B cell (primary cell): Measurements from ENCODE around the gene DPRX. TPM values are rescaled to one million over a fixed set of nuclear protein-coding genes. Genes with fewer than 3 reads are reported as not detected.

Experiments
- ATAC-seq: fragments of 200-7000 bp; cut with Tn5 transposase; one replicate; pipeline ENCODE4 v1.10.0; 2021; ENCODE audit warnings: low read depth, mild to moderate bottlenecking, moderate number of reproducible peaks, moderate library complexity
- CTCF ChIA-PET: fragments of 350-600 bp; sonication (Branson Sonifier 250); formaldehyde crosslinking; loops from one replicate; lab custom pipeline; 2021; ENCODE audit warnings: antibody characterized with exemption, inconsistent platforms; lab: Charles Lee
- POLR2A ChIA-PET: fragments of 350-600 bp; sonication (Branson Sonifier 250); formaldehyde crosslinking; loops from one replicate; lab custom pipeline; 2021; ENCODE audit warnings: antibody characterized with exemption; lab: Charles Lee
- DNase-seq: peaks from one replicate; pipeline ENCODE4 v3.0.0; 2013
- H2AFZ ChIP-seq: 2 replicates; pipeline ENCODE4 v1.6.1; 2012; ENCODE audit warnings: mild to moderate bottlenecking, low read depth, low read length; ENCODE audit not compliant: insufficient read depth, poor library complexity, severe bottlenecking
- H3K27ac ChIP-seq, 2 donors: 1 replicate in 1 of 2; 2 replicates in 1 of 2; pipeline ENCODE4 v1.5.1; 2012 to 2013; ENCODE audit warnings: low read length in 2 of 2, mild to moderate bottlenecking in 2 of 2, moderate library complexity in 1 of 2
- H3K27me3 ChIP-seq, 4 experiments: fragments of 200-600 bp in 1 of 4; sonication (generic) in 1 of 4; replicated peaks in 1 of 4; 1 replicate in 2 of 4; 2 replicates in 2 of 4; pipeline versions ENCODE4 v1.6.1 to v1.7.0; 2013 to 2016; ENCODE audit warnings: low read length in 3 of 4, mild to moderate bottlenecking in 2 of 4, mixed read lengths in 1 of 4, moderate library complexity in 1 of 4; ENCODE audit not compliant: insufficient read depth in 4 of 4, control insufficient read depth in 3 of 4; ENCODE audit errors: control extremely low read depth in 1 of 4
- H3K36me3 ChIP-seq, 2 experiments: replicated peaks in 1 of 2; 1 replicate in 1 of 2; 2 replicates in 1 of 2; pipeline versions ENCODE4 v1.6.1 to v1.7.1; 2013; ENCODE audit warnings: low read length in 1 of 2; ENCODE audit not compliant: insufficient read depth in 2 of 2, control insufficient read depth in 1 of 2; ENCODE audit errors: control extremely low read depth in 1 of 2, extremely low read depth in 1 of 2
- H3K4me1 ChIP-seq, 2 donors: fragments of 200-600 bp in 1 of 2; sonication (generic) in 1 of 2; 1 replicate in 1 of 2; 2 replicates in 1 of 2; pipeline versions ENCODE4 v1.5.1 to v1.6.1; 2013 to 2017; ENCODE audit warnings: low read length in 2 of 2; ENCODE audit not compliant: control insufficient read depth in 2 of 2, insufficient read depth in 2 of 2
- H3K4me2 ChIP-seq: replicated peaks from 2 replicates; pipeline ENCODE3; 2012; ENCODE audit warnings: mild to moderate bottlenecking, low read depth, low read length; ENCODE audit not compliant: poor library complexity, severe bottlenecking
- H3K4me3 ChIP-seq, 5 experiments: fragments of 200-600 bp in 1 of 5; sonication (generic) in 1 of 5; 1 replicate in 3 of 5; 2 replicates in 2 of 5; pipeline versions ENCODE4 v1.5.1 to v1.7.0; 2011 to 2016; ENCODE audit warnings: low read length in 4 of 5, mild to moderate bottlenecking in 4 of 5, low read depth in 2 of 5, control low read depth in 1 of 5, moderate library complexity in 1 of 5; ENCODE audit not compliant: insufficient read depth in 1 of 5; ENCODE audit errors: control extremely low read depth in 1 of 5, extremely low read depth in 1 of 5
- H3K79me2 ChIP-seq: fragments of 200-600 bp; sonication (generic); one replicate; pipeline ENCODE4 v1.6.0; 2016; ENCODE audit warnings: low read length; ENCODE audit not compliant: control insufficient read depth, insufficient read depth
- H3K9ac ChIP-seq: fragments of 200-600 bp; sonication (generic); 2 replicates; pipeline ENCODE4 v1.6.1; 2017; ENCODE audit warnings: mild to moderate bottlenecking, low read length, moderate library complexity
- H3K9me3 ChIP-seq, 3 donors: one replicate each; pipeline versions ENCODE4 v1.6.1 to v1.7.1; 2013; ENCODE audit warnings: low read length in 2 of 3; ENCODE audit not compliant: control insufficient read depth in 2 of 3, insufficient read depth in 1 of 3; ENCODE audit errors: control extremely low read depth in 1 of 3
- H4K20me1 ChIP-seq: 2 replicates; pipeline ENCODE4 v1.6.0; 2012; ENCODE audit warnings: mild to moderate bottlenecking, low read length; ENCODE audit not compliant: insufficient read depth, control insufficient read depth, poor library complexity, severe bottlenecking
- H3K27ac Mint-ChIP-seq: one replicate; pipeline ENCODE4 v1.8.0; 2021; ENCODE audit warnings: mixed read lengths
- H3K27me3 Mint-ChIP-seq: one replicate; pipeline ENCODE4 v1.8.0; 2021; ENCODE audit warnings: mixed read lengths
- H3K4me1 Mint-ChIP-seq: one replicate; pipeline ENCODE4 v1.8.0; 2021; ENCODE audit warnings: mixed read lengths
- H3K4me3 Mint-ChIP-seq: one replicate; pipeline ENCODE4 v1.8.0; 2021; ENCODE audit warnings: mixed read lengths
- H3K9me3 Mint-ChIP-seq: one replicate; pipeline ENCODE4 v1.8.0; 2022; ENCODE audit warnings: mixed read lengths; ENCODE audit not compliant: insufficient read depth
- CTCF ChIP-seq: fragments of 200-600 bp; IDR thresholded peaks from one replicate; pipeline ENCODE4 v1.8.0; 2022; ENCODE audit warnings: antibody characterized with exemption, mild to moderate bottlenecking
- EZH2 ChIP-seq: IDR thresholded peaks from 2 replicates; pipeline ENCODE4 v1.6.1; 2012; ENCODE audit warnings: borderline replicate concordance, low read depth, mild to moderate bottlenecking, moderate library complexity, low read length; ENCODE audit not compliant: insufficient read depth, poor library complexity, severe bottlenecking
- whole genome bisulfite sequencing: methylation state at CpG from one replicate; pipeline ENCODE4 v1.1.5; 2013; ENCODE audit warnings: missing lambda C conversion rate; ENCODE audit not compliant: insufficient coverage; 5-methylcytosine and 5-hydroxymethylcytosine counted together
- intact Hi-C: fragments of 100-400 bp; cut with micrococcal nuclease; formaldehyde crosslinking; loops from one replicate; pipeline ENCODE4 v1.10.0; 2022
- polyA minus RNA-seq: library from RNA; depleted of rRNA, polyadenylated mRNA; stranded (reverse); fragments of >200 nt; gene quantifications from 2 replicates; pipeline ENCODE4 v1.2.3, GENCODE V29; 2012
- polyA plus RNA-seq: library from polyadenylated mRNA; depleted of rRNA; stranded (reverse); fragments of >200 nt; gene quantifications from 2 replicates; pipeline ENCODE4 v1.2.3, GENCODE V29; 2012
- total RNA-seq, 2 donors: library from RNA; stranded (reverse); fragments of 120-200 nt in 1 of 2; gene quantifications; 1 replicate in 1 of 2; 2 replicates in 1 of 2; pipeline versions ENCODE4 v1.2.3 to v1.2.4, GENCODE V29; 2013 to 2022

The DPRX gene
- total RNA-seq, result not detected in 2 replicates
- total RNA-seq (2013), result not detected
- not detected in 2 replicates for polyA plus RNA-seq
- polyA minus RNA-seq, result not detected in 2 replicates

- no peak within 1 kb of the TSS for H3K4me3 Mint-ChIP-seq
- WGBS, result 86% methylated on average over 14 of the region's 17 CpGs
- TF ChIP-seq EZH2 (no peak), CTCF (no peak)
- no peak within 1 kb of the TSS for H3K27ac ChIP-seq
- DNase-seq (no peak), ATAC-seq (no peak)
- no peak within 1 kb of the TSS for H3K27ac Mint-ChIP-seq
- H3K4me1 Mint-ChIP-seq, result no peaks in the 10 kb centered on the region
- H3K27me3 Mint-ChIP-seq, result no peaks in the 10 kb centered on the region
- H3K36me3 ChIP-seq, result no peaks in the 10 kb centered on the region
- CTCF ChIA-PET, result no interaction called here
- H4K20me1 ChIP-seq, result no peaks in the 10 kb centered on the region
- peaks cover 5% of the 10 kb centered on the region for H3K9me3 Mint-ChIP-seq
- H3K4me2 ChIP-seq, result no peak within 1 kb of the TSS
- H3K79me2 ChIP-seq, result no peaks in the 10 kb centered on the region
- intact Hi-C loops, result no loop called here
- no peaks in the 10 kb centered on the region for H3K27me3 ChIP-seq
- H2AFZ ChIP-seq, result no peak within 1 kb of the TSS
- H3K4me1 ChIP-seq, result no peaks in the 10 kb centered on the region
- POLR2A ChIA-PET, result no interaction called here
- no peak within 1 kb of the TSS for H3K9ac ChIP-seq
- peaks cover 0 to 31% (median 0%) of the 10 kb centered on the region in 3 donors for H3K9me3 ChIP-seq
- H3K4me3 ChIP-seq, result no peak within 1 kb of the TSS
These were observed at the start of gene DPRX for GRCh38 chr19:53631949-53632407. Gene DPRX (plus strand): TSS chr19:53631999. CDS start chr19:53632107, 108 bp downstream.

- no peaks in the 10 kb centered on the region for H3K27me3 ChIP-seq
- no peak for TF ChIP-seq EZH2
- TF ChIP-seq CTCF, result no peak
- WGBS, result 100% methylated on average over 2 of the region's 3 CpGs
- Mint-ChIP-seq H3K9me3 (peaks cover 12% of the 10 kb centered on the region), H3K4me3 (no peak overlapping the region), H3K4me1 (no peaks in the 10 kb centered on the region), H3K27ac (no peak overlapping the region), H3K27me3 (no peaks in the 10 kb centered on the region)
- H4K20me1 ChIP-seq, result no peaks in the 10 kb centered on the region
- CTCF ChIA-PET, result no interaction called here
- POLR2A ChIA-PET, result interaction anchor here (0.6 kb wide), 1 partner anchor 247 kb away, joined by 8 read pairs; no protein-coding TSS in a partner anchor
- no peak for ATAC-seq
- no peak overlapping the region for H3K4me2 ChIP-seq
- H3K4me3 ChIP-seq, result no peak overlapping the region
- no peak for DNase-seq
- intact Hi-C loops, result no loop called here
- peaks cover 2 to 3% of the 10 kb centered on the region in 2 experiments for H3K36me3 ChIP-seq
- H3K79me2 ChIP-seq, result no peaks in the 10 kb centered on the region
- no peak overlapping the region for H3K9ac ChIP-seq
- H3K9me3 ChIP-seq, result peaks cover 0 to 63% (median 19%) of the 10 kb centered on the region in 3 donors
- H3K27ac ChIP-seq, result no peak overlapping the region
- no peak overlapping the region for H2AFZ ChIP-seq
- no peaks in the 10 kb centered on the region for H3K4me1 ChIP-seq
These were observed 48.6 kb upstream of the DPRX start for GRCh38 chr19:53583181-53583580.
